ENCODE measurements around the gene MARS1. TPM values are rescaled to one million over a fixed set of nuclear protein-coding genes. Genes with fewer than 3 reads are reported as not detected.

The MARS1 gene
- total RNA-seq, 4 donors from 2014 or later = 37.7 to 81.1 (median 42.0) TPM

DNA sequence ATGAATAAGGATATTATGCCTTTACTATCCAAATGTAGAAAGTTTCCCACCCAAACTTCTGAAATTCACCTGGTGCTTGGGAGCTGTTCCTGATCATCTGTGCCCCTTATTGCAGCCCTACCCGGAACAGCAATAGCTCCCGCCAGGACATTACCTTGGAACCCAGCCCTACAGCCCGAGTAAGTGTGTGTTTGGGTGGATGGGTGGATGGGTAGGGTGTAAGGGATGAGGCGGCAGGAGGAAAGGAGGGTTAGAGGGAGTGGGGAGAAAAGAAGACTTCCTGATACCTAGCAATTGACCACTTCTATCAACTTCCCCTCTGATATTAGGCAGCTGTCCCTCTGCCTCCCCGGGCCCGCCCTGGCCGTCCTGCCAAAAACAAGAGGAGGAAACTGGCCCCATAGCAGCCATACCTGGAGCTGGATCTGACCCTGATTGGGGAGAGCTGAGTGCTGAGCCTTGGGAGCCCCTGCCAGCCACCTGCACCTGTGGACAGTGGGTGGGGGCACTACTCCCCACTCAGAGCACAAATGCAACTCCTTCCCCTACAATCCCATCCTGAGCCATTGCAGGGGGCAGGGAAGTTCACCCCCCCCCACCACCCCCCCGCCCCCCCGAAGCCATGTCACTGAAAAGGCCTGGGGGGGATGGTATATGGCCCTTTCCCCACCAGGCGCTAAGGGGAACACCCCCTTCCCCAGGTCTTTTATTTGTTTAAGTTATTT, 41.1 kb downstream of the MARS1 start:
- Histone ChIP-seq H3K9me3 (no peaks in the 10 kb centered on the region), H3K4me3 (no peak overlapping the region), H3K27me3 (no peaks in the 10 kb centered on the region), H3K27ac (no peak overlapping the region), H3K4me1 (peaks cover 10 to 14% of the 10 kb centered on the region in 2 donors), H3K36me3 (peaks cover 2 to 94% of the 10 kb centered on the region in 2 donors)
- TF ChIP-seq, protein P1, sequence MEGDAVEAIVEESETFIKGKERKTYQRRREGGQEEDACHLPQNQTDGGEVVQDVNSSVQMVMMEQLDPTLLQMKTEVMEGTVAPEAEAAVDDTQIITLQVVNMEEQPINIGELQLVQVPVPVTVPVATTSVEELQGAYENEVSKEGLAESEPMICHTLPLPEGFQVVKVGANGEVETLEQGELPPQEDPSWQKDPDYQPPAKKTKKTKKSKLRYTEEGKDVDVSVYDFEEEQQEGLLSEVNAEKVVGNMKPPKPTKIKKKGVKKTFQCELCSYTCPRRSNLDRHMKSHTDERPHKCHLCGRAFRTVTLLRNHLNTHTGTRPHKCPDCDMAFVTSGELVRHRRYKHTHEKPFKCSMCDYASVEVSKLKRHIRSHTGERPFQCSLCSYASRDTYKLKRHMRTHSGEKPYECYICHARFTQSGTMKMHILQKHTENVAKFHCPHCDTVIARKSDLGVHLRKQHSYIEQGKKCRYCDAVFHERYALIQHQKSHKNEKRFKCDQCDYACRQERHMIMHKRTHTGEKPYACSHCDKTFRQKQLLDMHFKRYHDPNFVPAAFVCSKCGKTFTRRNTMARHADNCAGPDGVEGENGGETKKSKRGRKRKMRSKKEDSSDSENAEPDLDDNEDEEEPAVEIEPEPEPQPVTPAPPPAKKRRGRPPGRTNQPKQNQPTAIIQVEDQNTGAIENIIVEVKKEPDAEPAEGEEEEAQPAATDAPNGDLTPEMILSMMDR (IDR thresholded peaks at IDR 0.05 in 4 of 5, conservative IDR thresholded peaks at IDR 0.05 in 1 of 5) = no peak
- no peak for TF ChIP-seq POLR2A (IDR thresholded peaks at IDR 0.05)
- intact Hi-C loops (cut with DNase I; ENCODE audit: low total_unique reads) = loop anchor here (10.0 kb wide), 2 partner anchors 444 to 894 kb away; partner anchors contain the start of genes BAZ2A and NAB2
- DNase-seq (no peak), ATAC-seq (no peak)
- in situ Hi-C loops (cut with MboI; ENCODE audit: low sequenced_read_pairs in 4 of 4) = no loop called here

DNA sequence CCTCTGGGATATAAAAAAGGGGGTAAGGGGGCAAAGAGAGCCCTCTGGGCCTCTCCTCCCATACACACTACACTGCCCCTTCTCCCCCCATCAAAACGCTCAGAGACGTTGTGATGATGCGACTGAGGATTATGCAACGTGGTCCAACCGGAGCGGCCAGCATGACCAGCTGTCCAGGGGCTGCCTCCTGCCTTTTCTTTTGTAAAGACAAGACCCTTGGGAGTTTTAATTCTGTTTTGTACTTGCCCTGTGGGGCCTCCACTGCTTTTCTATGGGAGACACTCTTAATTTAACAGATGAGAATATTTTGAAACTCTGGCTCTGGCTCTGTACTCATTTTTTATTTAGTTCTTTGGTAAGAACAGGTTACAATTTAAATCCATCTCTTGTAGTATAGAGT, 42.0 kb downstream of the MARS1 start:
- TF ChIP-seq, protein P1 (IDR thresholded peaks at IDR 0.05 in 4 of 5, conservative IDR thresholded peaks at IDR 0.05 in 1 of 5) = no peak
- no peak for TF ChIP-seq POLR2A (IDR thresholded peaks at IDR 0.05)
- Histone ChIP-seq H3K27ac (peak overlapping the region in 1 of 4 donors; percentile 2), H3K4me3 (no peak overlapping the region), H3K4me1 (peaks cover 2 to 6% of the 10 kb centered on the region in 2 donors), H3K9me3 (no peaks in the 10 kb centered on the region), H3K27me3 (no peaks in the 10 kb centered on the region), H3K36me3 (peaks cover 2 to 98% of the 10 kb centered on the region in 2 donors)
- in situ Hi-C loops (cut with MboI; ENCODE audit: low sequenced_read_pairs in 4 of 4) (no loop called here), intact Hi-C loops (cut with DNase I; ENCODE audit: low total_unique reads) (loop anchor here (10.0 kb wide), 2 partner anchors 445 to 895 kb away; partner anchors contain the start of genes BAZ2A and NAB2)
- ATAC-seq (no peak), DNase-seq (no peak)

DNA sequence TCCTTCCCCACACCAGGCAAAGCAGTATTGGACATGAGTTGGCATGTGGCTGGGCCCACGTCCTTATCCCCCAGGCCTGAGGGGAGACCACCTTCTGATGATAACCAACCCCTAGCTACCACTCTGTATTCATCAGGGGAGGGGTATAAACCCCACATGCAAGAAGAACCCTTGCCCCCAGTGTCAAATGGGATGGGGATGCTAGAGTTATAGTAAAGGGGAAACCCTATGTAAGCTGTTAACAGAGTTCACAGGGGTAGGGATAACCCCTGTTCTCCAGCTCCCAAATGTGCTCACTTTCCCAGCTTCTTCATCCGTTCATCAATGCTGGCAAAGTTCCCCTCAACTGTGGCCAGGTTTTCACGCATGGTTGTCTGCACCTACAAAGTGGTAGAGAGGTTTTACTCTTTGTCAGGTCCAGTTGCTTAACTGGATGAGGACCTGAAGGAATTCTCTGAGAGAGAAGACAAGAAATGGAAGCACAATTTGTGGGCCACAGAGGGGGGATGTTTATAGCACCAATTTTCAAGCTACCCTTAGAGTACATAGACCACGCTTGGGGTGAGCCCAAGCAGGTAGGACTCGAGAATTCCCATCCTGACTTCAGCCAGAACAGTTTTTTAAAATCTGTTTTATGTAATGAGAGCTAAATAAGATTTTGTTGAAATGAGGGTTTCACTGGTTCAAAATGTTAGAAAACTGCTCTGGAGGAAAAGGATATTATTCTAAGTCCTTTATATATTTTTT, 42.7 kb downstream of the MARS1 start:
- Histone ChIP-seq H3K9me3 (no peaks in the 10 kb centered on the region), H3K4me1 (peaks cover 0 to 4% of the 10 kb centered on the region in 2 donors), H3K36me3 (peaks cover 2 to 98% of the 10 kb centered on the region in 2 donors), H3K4me3 (no peak overlapping the region), H3K27me3 (no peaks in the 10 kb centered on the region), H3K27ac (no peak overlapping the region)
- DNase-seq = no peak
- intact Hi-C loops (cut with DNase I; ENCODE audit: low total_unique reads) = no loop called here
- TF ChIP-seq, protein P1 (IDR thresholded peaks at IDR 0.05 in 4 of 5, conservative IDR thresholded peaks at IDR 0.05 in 1 of 5) = no peak
- no peak for TF ChIP-seq POLR2A (IDR thresholded peaks at IDR 0.05)
- in situ Hi-C loops (cut with MboI; ENCODE audit: low sequenced_read_pairs in 4 of 4) = no loop called here
- no peak for ATAC-seq

DNA sequence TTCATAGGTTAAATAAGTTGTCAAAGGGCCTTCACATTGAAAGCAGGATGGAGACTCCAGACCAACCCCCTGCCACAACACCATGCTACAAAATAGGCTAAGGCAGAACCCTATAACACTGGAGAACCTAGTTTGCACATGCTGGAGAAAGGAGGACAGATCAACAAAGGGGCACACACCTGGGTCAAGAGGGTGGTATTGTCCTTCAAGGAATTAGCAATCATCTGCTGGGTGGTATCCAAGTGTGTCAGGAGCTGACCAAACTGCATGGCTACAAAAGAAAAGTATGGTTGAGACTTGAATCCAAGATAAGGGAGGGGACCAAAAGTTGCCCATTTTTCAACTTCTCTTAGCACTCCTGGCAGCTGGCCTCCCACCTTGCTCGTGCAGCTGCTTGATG, 44.0 kb downstream of the MARS1 start:
- no peak overlapping the region for H3K4me3 ChIP-seq
- ATAC-seq (no peak), DNase-seq (no peak)
- H3K4me1 ChIP-seq = no peaks in the 10 kb centered on the region
- intact Hi-C loops (cut with DNase I; ENCODE audit: low total_unique reads) (no loop called here), in situ Hi-C loops (cut with MboI; ENCODE audit: low sequenced_read_pairs in 4 of 4) (no loop called here)
- H3K27me3 ChIP-seq = no peaks in the 10 kb centered on the region
- H3K9me3 ChIP-seq = no peaks in the 10 kb centered on the region
- H3K27ac ChIP-seq = no peak overlapping the region
- TF ChIP-seq, protein P1 (IDR thresholded peaks at IDR 0.05 in 4 of 5, conservative IDR thresholded peaks at IDR 0.05 in 1 of 5) = no peak
- no peak for TF ChIP-seq POLR2A (IDR thresholded peaks at IDR 0.05)
- peaks cover 2 to 86% of the 10 kb centered on the region in 2 donors for H3K36me3 ChIP-seq

All from gastrocnemius medialis (tissue), 4 donors.